Nasal cavity respiratory epithelium epithelial cell of viscerocranial mucosa (primary cell): ENCODE measurements around the gene BICD2. TPM values are rescaled to one million over a fixed set of nuclear protein-coding genes. Genes with fewer than 3 reads are reported as not detected.

Experiments
- total RNA-seq: library from RNA; depleted of rRNA; stranded (reverse); fragments of >200 nt; gene quantifications from 2 replicates; pipeline ENCODE4 v1.2.3, GENCODE V29; 2014

The BICD2 gene
- 126 and 190 TPM in 2 replicates for total RNA-seq

GRCh38 chr9:92764381-92764987 is at the start of gene BICD2:
Gene BICD2 (minus strand): TSS chr9:92764833. CDS start chr9:92764744, 89 bp downstream.

GRCh38 chr9:92669890-92670708 is 94.5 kb downstream of the BICD2 start, which contains the start of gene IPPK:
Gene IPPK (minus strand): TSS chr9:92670131. CDS start chr9:92669988, 143 bp downstream.

Other genes starting within 250 kb of the BICD2 start
- gene ECM2, start 228.8 kb downstream of the BICD2 start, total RNA-seq: 1.7 and 11.0 TPM in 2 replicates
- 40.7 and 62.1 TPM in 2 replicates for gene IPPK, start 94.7 kb downstream of the BICD2 start, total RNA-seq
- 8.9 and 15.4 TPM in 2 replicates for gene ZNF484, start 113.2 kb upstream of the BICD2 start, total RNA-seq
- 0.34 and 1.9 TPM in 2 replicates for gene FGD3, start 182.7 kb upstream of the BICD2 start, total RNA-seq